PC-3 (cell line): ENCODE results near the gene APBA1.

ENCODE experiments used
- EZH2 ChIP-seq: fragments of 300-600 bp; sonication (generic); IDR thresholded peaks from one replicate; pipeline ENCODE4 v1.6.1; 2017; ENCODE audit warnings: antibody characterized with exemption, mild to moderate bottlenecking, low read length; ENCODE audit not compliant: unreplicated experiment
- EZH2phosphoT487 ChIP-seq: fragments of 300-600 bp; sonication (generic); IDR thresholded peaks from 2 replicates; pipeline ENCODE4 v1.6.1; 2018; ENCODE audit warnings: mild to moderate bottlenecking, antibody characterized with exemption, low read length, borderline replicate concordance
- TF ChIP-seq, protein P1 (sequence below): fragments of 300-600 bp; sonication (generic); conservative IDR thresholded peaks from 2 replicates; pipeline ENCODE4 v1.5.1; 2017; ENCODE audit warnings: antibody characterized with exemption, low read depth, mild to moderate bottlenecking, low read length

DNA sequence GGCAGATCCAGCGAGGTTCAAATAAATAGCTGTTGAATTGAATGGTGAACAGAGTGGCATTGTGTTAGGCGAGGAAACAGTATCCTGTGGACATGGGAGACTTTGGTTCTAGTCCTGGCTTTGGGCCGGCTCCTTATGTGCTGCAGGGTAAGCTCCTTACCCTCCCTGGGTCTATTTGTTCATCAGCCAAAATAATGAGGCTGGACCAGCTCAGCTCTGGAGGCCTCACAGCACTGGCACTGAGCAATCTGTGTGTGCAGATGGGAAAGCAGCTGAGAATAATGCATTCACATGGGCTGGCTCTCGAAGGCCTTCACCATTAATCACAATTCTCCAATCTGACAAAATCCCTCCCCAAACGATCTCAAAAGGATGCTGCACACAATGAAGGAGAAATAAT, 81.9 kb downstream of the APBA1 start:
- TF ChIP-seq, protein P1, sequence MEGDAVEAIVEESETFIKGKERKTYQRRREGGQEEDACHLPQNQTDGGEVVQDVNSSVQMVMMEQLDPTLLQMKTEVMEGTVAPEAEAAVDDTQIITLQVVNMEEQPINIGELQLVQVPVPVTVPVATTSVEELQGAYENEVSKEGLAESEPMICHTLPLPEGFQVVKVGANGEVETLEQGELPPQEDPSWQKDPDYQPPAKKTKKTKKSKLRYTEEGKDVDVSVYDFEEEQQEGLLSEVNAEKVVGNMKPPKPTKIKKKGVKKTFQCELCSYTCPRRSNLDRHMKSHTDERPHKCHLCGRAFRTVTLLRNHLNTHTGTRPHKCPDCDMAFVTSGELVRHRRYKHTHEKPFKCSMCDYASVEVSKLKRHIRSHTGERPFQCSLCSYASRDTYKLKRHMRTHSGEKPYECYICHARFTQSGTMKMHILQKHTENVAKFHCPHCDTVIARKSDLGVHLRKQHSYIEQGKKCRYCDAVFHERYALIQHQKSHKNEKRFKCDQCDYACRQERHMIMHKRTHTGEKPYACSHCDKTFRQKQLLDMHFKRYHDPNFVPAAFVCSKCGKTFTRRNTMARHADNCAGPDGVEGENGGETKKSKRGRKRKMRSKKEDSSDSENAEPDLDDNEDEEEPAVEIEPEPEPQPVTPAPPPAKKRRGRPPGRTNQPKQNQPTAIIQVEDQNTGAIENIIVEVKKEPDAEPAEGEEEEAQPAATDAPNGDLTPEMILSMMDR: no peak
- no peak for TF ChIP-seq EZH2phosphoT487
- no peak for TF ChIP-seq EZH2
